ENCODE data around the gene PYGO2.

- TF ChIP-seq CTCF (IDR thresholded peaks at IDR 0.05) = no peak
- peak in 1 of 2 donors; percentile 16 for TF ChIP-seq POLR2A (IDR thresholded peaks at IDR 0.05)
- no peak for TF ChIP-seq EP300 (IDR thresholded peaks at IDR 0.05)
Observed at GRCh38 chr1:155005076-155006011, 43.8 kb upstream of the PYGO2 start.

All from gastroesophageal sphincter (tissue), 3 donors.